HepG2 (cell line): Measurements from ENCODE around the gene CD248. TPM values are rescaled to one million over a fixed set of nuclear protein-coding genes. Genes with fewer than 3 reads are reported as not detected.

Experiments
- HINFP ChIP-seq: sonication (generic); formaldehyde crosslinking; IDR thresholded peaks from 2 replicates; pipeline ENCODE4 v1.4.0; 2020; ENCODE audit warnings: low read depth, mild to moderate bottlenecking, missing genetic modification reagents
- KDM4B ChIP-seq: sonication (generic); formaldehyde crosslinking; IDR thresholded peaks from 2 replicates; pipeline ENCODE4 v1.4.0; 2020; ENCODE audit warnings: missing genetic modification reagents
- MED1 ChIP-seq: sonication (generic); formaldehyde crosslinking; IDR thresholded peaks from 2 replicates; pipeline ENCODE4 v1.4.0; 2020; ENCODE audit warnings: missing genetic modification reagents
- MTF2 ChIP-seq: sonication (generic); formaldehyde crosslinking; IDR thresholded peaks from 2 replicates; pipeline ENCODE4 v1.5.0; 2020; ENCODE audit warnings: missing genetic modification reagents, borderline replicate concordance
- NCOR1 ChIP-seq: fragments of 200-600 bp; sonication (generic); IDR thresholded peaks from 2 replicates; pipeline ENCODE4 v1.7.0; 2017; ENCODE audit warnings: antibody characterized with exemption, low read length, borderline replicate concordance
- NFYC ChIP-seq: IDR thresholded peaks from 2 replicates; pipeline ENCODE4 v1.6.1; 2016; ENCODE audit warnings: missing genetic modification reagents, missing compliant biosample characterization
- RAD21 ChIP-seq: fragments of 450-650 bp; formaldehyde crosslinking; IDR thresholded peaks from 2 replicates; pipeline ENCODE4 v1.5.0; 2020; ENCODE audit warnings: mild to moderate bottlenecking
- RERE ChIP-seq: IDR thresholded peaks from 2 replicates; pipeline ENCODE4 v1.6.1; 2016; ENCODE audit warnings: low read depth, missing genetic modification reagents, missing compliant biosample characterization
- TCF7L2 ChIP-seq: IDR thresholded peaks from 2 replicates; pipeline ENCODE4 v1.6.1; 2011; ENCODE audit warnings: mild to moderate bottlenecking, low read depth, low read length, moderate library complexity
- ZBTB2 ChIP-seq: sonication (generic); formaldehyde crosslinking; IDR thresholded peaks from 2 replicates; pipeline ENCODE4 v1.8.0; 2022; ENCODE audit warnings: low read depth, missing genetic modification reagents
- ZFP36L1 ChIP-seq: sonication (generic); formaldehyde crosslinking; IDR thresholded peaks from 2 replicates; pipeline ENCODE4 v1.8.0; 2022; ENCODE audit warnings: mild to moderate bottlenecking, missing genetic modification reagents, moderate library complexity
- ZFYVE20 ChIP-seq: sonication (generic); formaldehyde crosslinking; IDR thresholded peaks from 2 replicates; pipeline ENCODE4 v1.8.0; 2023; ENCODE audit warnings: low read depth, mild to moderate bottlenecking, moderate library complexity, missing genetic modification reagents, borderline replicate concordance
- ZGPAT ChIP-seq: IDR thresholded peaks from 2 replicates; pipeline ENCODE4 v1.6.1; 2016; ENCODE audit warnings: mild to moderate bottlenecking
- ZKSCAN5 ChIP-seq: sonication (generic); formaldehyde crosslinking; IDR thresholded peaks from 2 replicates; pipeline ENCODE4 v1.5.1; 2020; ENCODE audit warnings: mild to moderate bottlenecking, missing genetic modification reagents
- ZNF12 ChIP-seq: sonication (generic); formaldehyde crosslinking; IDR thresholded peaks from 2 replicates; pipeline ENCODE4 v1.5.0; 2020; ENCODE audit warnings: missing genetic modification reagents
- ZNF432 ChIP-seq: sonication (generic); formaldehyde crosslinking; IDR thresholded peaks from 2 replicates; pipeline ENCODE4 v1.5.0; 2020; ENCODE audit warnings: missing genetic modification reagents, mild to moderate bottlenecking, borderline replicate concordance
- ZNF501 ChIP-seq: sonication (generic); formaldehyde crosslinking; IDR thresholded peaks from 2 replicates; pipeline ENCODE4 v1.5.1; 2020; ENCODE audit warnings: mild to moderate bottlenecking, moderate library complexity, missing genetic modification reagents
- ZNF777 ChIP-seq: sonication (generic); formaldehyde crosslinking; IDR thresholded peaks from 2 replicates; pipeline ENCODE4 v1.4.0; 2020; ENCODE audit warnings: missing genetic modification reagents
- ZNF83 ChIP-seq: sonication (generic); formaldehyde crosslinking; IDR thresholded peaks from 2 replicates; pipeline ENCODE4 v1.4.0; 2020; ENCODE audit warnings: missing genetic modification reagents, mild to moderate bottlenecking, borderline replicate concordance
- polyA plus RNA-seq, 8 experiments: library from polyadenylated mRNA; depleted of rRNA in 3 of 8; stranded (reverse) in 7 of 8; unstranded in 1 of 8; fragments of >200 nt; fragmentation: Illumina TruSeq in 4 of 8; extraction: Trizol in 4 of 8; gene quantifications; 2 replicates each; pipeline versions ENCODE4 v1.2.1 to v1.2.3, GENCODE V29; 2011 to 2016; ENCODE audit warnings: low read depth in 4 of 8, missing spikeins in 1 of 8, mixed read lengths in 1 of 8; ENCODE audit not compliant: insufficient read depth in 1 of 8
- total RNA-seq, 5 experiments: library from RNA; depleted of rRNA; stranded (reverse); fragments of >200 nt; fragmentation: Illumina TruSeq; extraction: Trizol; gene quantifications; 2 replicates each; pipeline ENCODE4 v1.2.3, GENCODE V29; 2016; ENCODE audit warnings: low read depth in 1 of 5

The CD248 gene
- total and polyA plus RNA-seq, 2 of the 13 experiments (the other 11 are each of a cell fraction or from before 2014, with no cell fraction given): 0.25 to 0.35 TPM

- TF ChIP-seq HINFP (CRISPR knock-in tag): 0 out of 2 replicates have a peak, but pooled peaks have one; percentile 42
- no peak for TF ChIP-seq ZBTB2 (CRISPR knock-in tag)
- TF ChIP-seq ZFYVE20 (CRISPR knock-in tag): no peak
- TF ChIP-seq ZNF83 (CRISPR knock-in tag): no peak
- TF ChIP-seq TCF7L2: no peak
- TF ChIP-seq NFYC (CRISPR knock-in tag): 0 out of 2 replicates have a peak, but pooled peaks have one; percentile 15
- TF ChIP-seq MTF2 (CRISPR knock-in tag): no peak
- TF ChIP-seq ZNF777 (CRISPR knock-in tag): no peak
- no peak for TF ChIP-seq ZNF432 (CRISPR knock-in tag)
- TF ChIP-seq ZGPAT (CRISPR knock-in tag): peak; percentile 67; the same call in 1 of the 2 replicates
- TF ChIP-seq MED1 (CRISPR knock-in tag): no peak
- no peak for TF ChIP-seq RERE (CRISPR knock-in tag)
- TF ChIP-seq ZNF501 (CRISPR knock-in tag): peak; percentile 57; the same call in 1 of the 2 replicates
- TF ChIP-seq ZNF12 (CRISPR knock-in tag): no peak
- TF ChIP-seq KDM4B (CRISPR knock-in tag): 0 out of 2 replicates have a peak, but pooled peaks have one; percentile 42
- no peak for TF ChIP-seq NCOR1
- peak; percentile 83; the same call in 1 of the 2 replicates for TF ChIP-seq ZFP36L1 (CRISPR knock-in tag)
- TF ChIP-seq RAD21 (CRISPR knock-in tag): peak; percentile 90
- no peak for TF ChIP-seq ZKSCAN5 (CRISPR knock-in tag)
These were observed 34.1 kb downstream of the CD248 start (continued) for GRCh38 chr11:66282468-66283455.
